Panc1 (cell line): ENCODE results near the gene CELF2. TPM values are rescaled to one million over a fixed set of nuclear protein-coding genes. Genes with fewer than 3 reads are reported as not detected.

ENCODE experiments used
- ATAC-seq: fragments of 200-7000 bp; cut with Tn5 transposase; 2 replicates; pipeline ENCODE4 v1.9.1; 2020; ENCODE audit warnings: mild to moderate bottlenecking, moderate library complexity
- BruUV-seq: library from RNA; stranded (reverse); fragments of 400-500 nt; replicated peaks from 2 replicates; lab custom pipeline; 2021; lab: Mats Ljungman, UMichigan
- CTCF ChIA-PET: fragments of 300-600 bp; sonication (Branson Sonifier 250); formaldehyde crosslinking; loops from one replicate; lab custom pipeline; 2022; ENCODE audit warnings: antibody characterized with exemption; lab: Charles Lee
- POLR2A ChIA-PET: fragments of 300-600 bp; sonication (Branson Sonifier 250); formaldehyde crosslinking; loops from one replicate; lab custom pipeline; 2022; ENCODE audit warnings: antibody characterized with exemption; lab: Charles Lee
- DNase-seq: peaks from one replicate; pipeline ENCODE4 v3.0.0-alpha.2; 2010; ENCODE audit warnings: low read depth, low spot score
- H3K27ac ChIP-seq: 2 replicates; pipeline ENCODE4 v1.5.1; 2011; ENCODE audit warnings: mild to moderate bottlenecking, low read length, inconsistent platforms
- H3K27me3 ChIP-seq: fragments of 200-500 bp; sonication (Bioruptor generic); 2 replicates; pipeline ENCODE4 v1.6.0; 2014; ENCODE audit warnings: low read length, inconsistent platforms; ENCODE audit not compliant: control insufficient read depth, insufficient read depth
- H3K36me3 ChIP-seq: fragments of 200-500 bp; sonication (Bioruptor generic); 2 replicates; pipeline ENCODE4 v1.5.1; 2014; ENCODE audit warnings: inconsistent platforms, mild to moderate bottlenecking, low read length, moderate library complexity; ENCODE audit not compliant: control insufficient read depth, insufficient read depth
- H3K4me1 ChIP-seq: 2 replicates; pipeline ENCODE4 v1.5.1; 2011; ENCODE audit warnings: inconsistent platforms, mild to moderate bottlenecking, low read length, moderate library complexity; ENCODE audit not compliant: control insufficient read depth, insufficient read depth
- H3K4me3 ChIP-seq, 2 experiments: 2 replicates each; pipeline ENCODE4 v1.5.1; 2011 to 2012; ENCODE audit warnings: low read depth in 2 of 2, low read length in 2 of 2, mild to moderate bottlenecking in 2 of 2, inconsistent platforms in 1 of 2, moderate library complexity in 1 of 2
- H3K9me3 ChIP-seq: fragments of 200-500 bp; sonication (Bioruptor generic); 2 replicates; pipeline ENCODE4 v1.5.1; 2014; ENCODE audit warnings: low read depth, mild to moderate bottlenecking, inconsistent platforms, low read length, moderate library complexity; ENCODE audit not compliant: control insufficient read depth, insufficient read depth
- POLR2AphosphoS5 ChIP-seq: IDR thresholded peaks from 2 replicates; pipeline ENCODE4 v1.6.1; 2012; ENCODE audit warnings: mild to moderate bottlenecking, low read depth, low read length, moderate library complexity
- SIN3A ChIP-seq: IDR thresholded peaks from 2 replicates; pipeline ENCODE4 v1.6.1; 2012; ENCODE audit warnings: low read depth, mild to moderate bottlenecking, low read length, moderate library complexity, borderline replicate concordance; ENCODE audit not compliant: insufficient read depth
- TCF7L2 ChIP-seq: IDR thresholded peaks from 2 replicates; pipeline ENCODE4 v1.6.1; 2011; ENCODE audit warnings: mild to moderate bottlenecking, low read depth, low read length, inconsistent platforms
- in situ Hi-C: cut with HindIII; loops from 2 replicates; pipeline ENCODE4 v1.10.0; 2016; ENCODE audit warnings: low sequenced_read_pairs, low pct_unique_long_range_greater_than_20kb
- intact Hi-C: fragments of 100-400 bp; cut with micrococcal nuclease; formaldehyde crosslinking; loops from one replicate; pipeline ENCODE4 v1.10.0; 2022; ENCODE audit not compliant: unreplicated experiment
- total RNA-seq: library from RNA; stranded (reverse); gene quantifications from one replicate; pipeline ENCODE4 v1.2.1, GENCODE V29; 2021; ENCODE audit not compliant: unreplicated experiment
- TF ChIP-seq, protein P1 (sequence below), 2 experiments: IDR thresholded peaks; 2 replicates each; pipeline ENCODE4 v1.6.1; 2011 to 2012; ENCODE audit warnings: low read depth in 2 of 2, control low read depth in 1 of 2, low read length in 1 of 2, mild to moderate bottlenecking in 1 of 2, moderate library complexity in 1 of 2; ENCODE audit not compliant: insufficient read depth in 1 of 2
- TF ChIP-seq, protein P2 (sequence below): fragments of 450-650 bp; IDR thresholded peaks from 2 replicates; pipeline ENCODE4 v1.5.1; 2017; ENCODE audit warnings: mild to moderate bottlenecking

CELF2 gene
- total RNA-seq, 1 experiment from 2014 or later = 0.44 TPM

DNA sequence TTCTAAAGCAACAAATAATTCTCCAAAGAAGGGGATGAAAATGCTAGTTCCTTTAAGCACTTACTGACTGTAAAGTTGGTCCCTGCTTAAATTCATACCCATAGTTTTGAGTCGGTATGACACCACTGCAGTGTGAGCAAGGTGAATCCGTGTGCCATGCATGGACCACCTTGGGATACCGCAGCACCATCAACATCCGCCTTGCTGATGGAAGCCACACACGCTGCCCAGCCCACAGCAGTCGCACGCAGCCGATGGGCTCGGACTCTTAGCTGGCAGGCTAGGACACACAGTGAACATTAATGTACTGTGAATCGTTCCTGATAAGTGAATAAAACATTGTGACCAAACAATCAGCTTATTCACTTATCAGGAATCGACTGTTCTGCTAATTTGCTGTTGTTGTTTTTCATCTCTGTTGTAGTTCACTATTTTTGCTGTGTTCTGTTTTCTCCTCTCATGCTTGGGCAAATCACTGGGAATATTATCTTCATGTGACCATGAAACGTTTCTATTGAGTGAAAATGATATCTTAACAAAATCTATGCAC is 318.3 kb downstream of the CELF2 start:
- ChIA-PET POLR2A (no interaction called here), CTCF (no interaction called here)
- TF ChIP-seq, protein P1, sequence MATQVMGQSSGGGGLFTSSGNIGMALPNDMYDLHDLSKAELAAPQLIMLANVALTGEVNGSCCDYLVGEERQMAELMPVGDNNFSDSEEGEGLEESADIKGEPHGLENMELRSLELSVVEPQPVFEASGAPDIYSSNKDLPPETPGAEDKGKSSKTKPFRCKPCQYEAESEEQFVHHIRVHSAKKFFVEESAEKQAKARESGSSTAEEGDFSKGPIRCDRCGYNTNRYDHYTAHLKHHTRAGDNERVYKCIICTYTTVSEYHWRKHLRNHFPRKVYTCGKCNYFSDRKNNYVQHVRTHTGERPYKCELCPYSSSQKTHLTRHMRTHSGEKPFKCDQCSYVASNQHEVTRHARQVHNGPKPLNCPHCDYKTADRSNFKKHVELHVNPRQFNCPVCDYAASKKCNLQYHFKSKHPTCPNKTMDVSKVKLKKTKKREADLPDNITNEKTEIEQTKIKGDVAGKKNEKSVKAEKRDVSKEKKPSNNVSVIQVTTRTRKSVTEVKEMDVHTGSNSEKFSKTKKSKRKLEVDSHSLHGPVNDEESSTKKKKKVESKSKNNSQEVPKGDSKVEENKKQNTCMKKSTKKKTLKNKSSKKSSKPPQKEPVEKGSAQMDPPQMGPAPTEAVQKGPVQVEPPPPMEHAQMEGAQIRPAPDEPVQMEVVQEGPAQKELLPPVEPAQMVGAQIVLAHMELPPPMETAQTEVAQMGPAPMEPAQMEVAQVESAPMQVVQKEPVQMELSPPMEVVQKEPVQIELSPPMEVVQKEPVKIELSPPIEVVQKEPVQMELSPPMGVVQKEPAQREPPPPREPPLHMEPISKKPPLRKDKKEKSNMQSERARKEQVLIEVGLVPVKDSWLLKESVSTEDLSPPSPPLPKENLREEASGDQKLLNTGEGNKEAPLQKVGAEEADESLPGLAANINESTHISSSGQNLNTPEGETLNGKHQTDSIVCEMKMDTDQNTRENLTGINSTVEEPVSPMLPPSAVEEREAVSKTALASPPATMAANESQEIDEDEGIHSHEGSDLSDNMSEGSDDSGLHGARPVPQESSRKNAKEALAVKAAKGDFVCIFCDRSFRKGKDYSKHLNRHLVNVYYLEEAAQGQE (IDR thresholded peaks at IDR 0.05; ENCODE audit: insufficient read depth in 1 of 2, low read depth in 2 of 2, low read length in 1 of 2) = no peak
- TF ChIP-seq POLR2AphosphoS5 (no peak), SIN3A (no peak), TCF7L2 (no peak)
- TF ChIP-seq, protein P2, sequence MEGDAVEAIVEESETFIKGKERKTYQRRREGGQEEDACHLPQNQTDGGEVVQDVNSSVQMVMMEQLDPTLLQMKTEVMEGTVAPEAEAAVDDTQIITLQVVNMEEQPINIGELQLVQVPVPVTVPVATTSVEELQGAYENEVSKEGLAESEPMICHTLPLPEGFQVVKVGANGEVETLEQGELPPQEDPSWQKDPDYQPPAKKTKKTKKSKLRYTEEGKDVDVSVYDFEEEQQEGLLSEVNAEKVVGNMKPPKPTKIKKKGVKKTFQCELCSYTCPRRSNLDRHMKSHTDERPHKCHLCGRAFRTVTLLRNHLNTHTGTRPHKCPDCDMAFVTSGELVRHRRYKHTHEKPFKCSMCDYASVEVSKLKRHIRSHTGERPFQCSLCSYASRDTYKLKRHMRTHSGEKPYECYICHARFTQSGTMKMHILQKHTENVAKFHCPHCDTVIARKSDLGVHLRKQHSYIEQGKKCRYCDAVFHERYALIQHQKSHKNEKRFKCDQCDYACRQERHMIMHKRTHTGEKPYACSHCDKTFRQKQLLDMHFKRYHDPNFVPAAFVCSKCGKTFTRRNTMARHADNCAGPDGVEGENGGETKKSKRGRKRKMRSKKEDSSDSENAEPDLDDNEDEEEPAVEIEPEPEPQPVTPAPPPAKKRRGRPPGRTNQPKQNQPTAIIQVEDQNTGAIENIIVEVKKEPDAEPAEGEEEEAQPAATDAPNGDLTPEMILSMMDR = no peak
- Histone ChIP-seq H3K4me1 (no peaks in the 10 kb centered on the region), H3K36me3 (no peaks in the 10 kb centered on the region), H3K27ac (no peak overlapping the region), H3K4me3 (no peak overlapping the region), H3K27me3 (no peaks in the 10 kb centered on the region), H3K9me3 (no peaks in the 10 kb centered on the region)
- in situ Hi-C loops = no loop called here
- intact Hi-C loops = no loop called here
- ATAC-seq (no peak), DNase-seq (no peak)
- BruUV-seq = no TSS peak

DNA sequence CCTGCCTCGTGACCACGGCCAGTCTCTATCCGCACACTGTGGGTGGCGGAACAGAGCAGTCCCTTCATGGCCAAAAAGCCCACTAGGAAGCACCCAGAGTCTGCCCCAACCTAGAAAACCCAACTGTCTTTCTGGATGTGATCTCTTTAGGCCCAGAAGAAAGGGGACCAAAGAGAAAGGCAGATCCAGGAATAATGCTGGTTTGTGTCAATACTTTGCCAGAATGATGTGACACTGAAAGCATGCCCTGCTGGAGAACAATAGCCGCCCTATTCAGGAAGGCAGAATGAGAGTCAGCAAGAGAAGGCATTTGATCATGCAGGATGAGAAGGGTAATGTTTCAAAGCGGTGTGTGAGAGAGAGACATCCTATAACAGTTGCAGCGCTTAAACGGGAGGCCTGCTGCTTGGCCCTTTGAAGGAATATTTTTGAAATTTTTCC is 319.1 kb downstream of the CELF2 start:
- intact Hi-C loops (no loop called here), in situ Hi-C loops (no loop called here)
- no TSS peak for BruUV-seq
- Histone ChIP-seq H3K4me1 (no peaks in the 10 kb centered on the region), H3K27me3 (no peaks in the 10 kb centered on the region), H3K4me3 (no peak overlapping the region), H3K27ac (no peak overlapping the region), H3K36me3 (no peaks in the 10 kb centered on the region), H3K9me3 (no peaks in the 10 kb centered on the region)
- TF ChIP-seq TCF7L2 (no peak), SIN3A (no peak)
- ATAC-seq = no peak
- CTCF ChIA-PET = no interaction called here
- POLR2A ChIA-PET = no interaction called here
- DNase-seq = no peak

DNA sequence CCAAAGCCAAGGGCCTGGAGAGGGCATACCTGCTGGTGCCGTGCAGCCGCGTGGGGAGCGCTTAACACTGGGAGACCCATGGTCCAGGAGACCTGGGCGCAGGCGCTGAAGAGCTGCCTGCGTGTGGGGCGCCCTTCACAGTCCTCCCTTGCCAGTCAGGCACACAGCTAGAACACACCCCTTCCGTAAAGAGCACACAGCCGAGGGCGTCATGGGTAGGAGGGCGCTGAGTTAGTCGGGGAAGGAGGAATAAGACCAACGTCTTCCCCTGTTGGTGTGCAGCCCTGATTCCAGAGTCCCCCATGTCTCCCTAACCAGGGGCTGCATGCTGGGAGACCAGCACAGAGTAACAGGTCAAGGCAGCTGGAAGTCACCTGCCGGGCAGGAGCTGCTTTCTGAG is 319.8 kb downstream of the CELF2 start:
- DNase-seq (no peak), ATAC-seq (no peak)
- H3K4me1 ChIP-seq = no peaks in the 10 kb centered on the region
- in situ Hi-C loops = no loop called here
- no peak overlapping the region for H3K4me3 ChIP-seq
- no TSS peak for BruUV-seq
- H3K9me3 ChIP-seq = no peaks in the 10 kb centered on the region
- no peaks in the 10 kb centered on the region for H3K36me3 ChIP-seq
- intact Hi-C loops = no loop called here
- TF ChIP-seq, protein P2 = no peak
- TF ChIP-seq TCF7L2 (no peak), POLR2AphosphoS5 (no peak), SIN3A (no peak)
- TF ChIP-seq, protein P1 (IDR thresholded peaks at IDR 0.05; ENCODE audit: insufficient read depth in 1 of 2, low read depth in 2 of 2, low read length in 1 of 2) = no peak
- H3K27me3 ChIP-seq = no peaks in the 10 kb centered on the region
- POLR2A ChIA-PET = no interaction called here
- CTCF ChIA-PET = no interaction called here
- H3K27ac ChIP-seq = no peak overlapping the region
